Suprapubic skin (tissue), 4 donors: ENCODE data around the gene GRK4.

Experiments used
- EP300 ChIP-seq: sonication (generic); formaldehyde crosslinking; IDR thresholded peaks from one replicate; pipeline ENCODE4 v1.6.1; 2017; ENCODE audit warnings: antibody characterized with exemption
- POLR2A ChIP-seq, 2 donors: fragments of 450-650 bp; IDR thresholded peaks; one replicate each; pipeline ENCODE4 v1.6.1; 2017; ENCODE audit warnings: antibody characterized with exemption in 2 of 2, mild to moderate bottlenecking in 2 of 2, moderate library complexity in 2 of 2
- POLR2AphosphoS5 ChIP-seq, 3 donors: sonication (generic); formaldehyde crosslinking; IDR thresholded peaks; one replicate each; pipeline ENCODE4 v1.6.1; 2017; ENCODE audit warnings: antibody characterized with exemption in 3 of 3
- TF ChIP-seq, protein P1 (sequence below), 2 donors: fragments of 200-600 bp in 1 of 2; fragments of 450-650 bp in 1 of 2; sonication (generic) in 1 of 2; IDR thresholded peaks; one replicate each; pipeline ENCODE4 v1.5.1; 2016 to 2019; ENCODE audit warnings: antibody characterized with exemption in 2 of 2, mild to moderate bottlenecking in 1 of 2, moderate library complexity in 1 of 2

DNA sequence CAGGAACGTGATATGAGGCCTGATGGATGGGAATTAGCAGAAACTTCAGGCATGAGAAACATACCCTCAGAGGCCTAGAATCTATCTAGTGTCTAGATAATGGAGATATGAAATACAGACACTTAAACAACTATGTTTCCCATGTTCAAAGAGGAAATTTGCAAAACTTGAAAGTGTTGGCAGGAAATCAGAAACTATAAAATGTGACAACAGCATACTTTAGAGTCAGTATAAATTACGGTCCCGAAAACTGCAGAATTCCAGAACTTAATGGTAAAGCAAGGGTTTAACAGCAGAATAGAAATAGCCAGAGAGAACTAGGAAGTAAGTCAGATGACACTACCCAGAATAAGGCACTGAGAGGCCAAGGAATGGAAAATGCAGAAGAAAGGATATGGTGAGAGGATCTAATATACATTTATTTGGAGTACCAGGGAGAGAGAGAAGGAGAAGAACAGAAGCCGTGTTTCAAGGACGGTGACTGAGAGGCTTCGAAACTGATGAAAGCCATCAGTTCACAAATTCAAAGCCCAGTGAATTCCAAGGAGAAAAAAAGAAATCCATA, 103.5 kb downstream of the GRK4 start:
- TF ChIP-seq, protein P1, sequence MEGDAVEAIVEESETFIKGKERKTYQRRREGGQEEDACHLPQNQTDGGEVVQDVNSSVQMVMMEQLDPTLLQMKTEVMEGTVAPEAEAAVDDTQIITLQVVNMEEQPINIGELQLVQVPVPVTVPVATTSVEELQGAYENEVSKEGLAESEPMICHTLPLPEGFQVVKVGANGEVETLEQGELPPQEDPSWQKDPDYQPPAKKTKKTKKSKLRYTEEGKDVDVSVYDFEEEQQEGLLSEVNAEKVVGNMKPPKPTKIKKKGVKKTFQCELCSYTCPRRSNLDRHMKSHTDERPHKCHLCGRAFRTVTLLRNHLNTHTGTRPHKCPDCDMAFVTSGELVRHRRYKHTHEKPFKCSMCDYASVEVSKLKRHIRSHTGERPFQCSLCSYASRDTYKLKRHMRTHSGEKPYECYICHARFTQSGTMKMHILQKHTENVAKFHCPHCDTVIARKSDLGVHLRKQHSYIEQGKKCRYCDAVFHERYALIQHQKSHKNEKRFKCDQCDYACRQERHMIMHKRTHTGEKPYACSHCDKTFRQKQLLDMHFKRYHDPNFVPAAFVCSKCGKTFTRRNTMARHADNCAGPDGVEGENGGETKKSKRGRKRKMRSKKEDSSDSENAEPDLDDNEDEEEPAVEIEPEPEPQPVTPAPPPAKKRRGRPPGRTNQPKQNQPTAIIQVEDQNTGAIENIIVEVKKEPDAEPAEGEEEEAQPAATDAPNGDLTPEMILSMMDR (IDR thresholded peaks at IDR 0.05): no peak
- TF ChIP-seq EP300 (no peak), POLR2AphosphoS5 (IDR thresholded peaks at IDR 0.05) (no peak), POLR2A (IDR thresholded peaks at IDR 0.05) (no peak)
